Endothelial cell of umbilical vein (primary cell): ENCODE data around the gene LRP5. TPM values are rescaled to one million over a fixed set of nuclear protein-coding genes. Genes with fewer than 3 reads are reported as not detected.

Experiments
- BruUV-seq: library from RNA; stranded (reverse); fragments of 400-500 nt; replicated peaks from 2 replicates; lab custom pipeline; 2021; lab: Mats Ljungman, UMichigan
- CTCF ChIA-PET: fragments of 300-600, 350-600 bp; sonication (Branson Sonifier 250); formaldehyde crosslinking; loops from one replicate; lab custom pipeline; 2021; ENCODE audit warnings: antibody characterized with exemption, inconsistent platforms; lab: Charles Lee
- POLR2A ChIA-PET: fragments of 300-600, 350-600 bp; sonication (Branson Sonifier 250); formaldehyde crosslinking; loops from one replicate; lab custom pipeline; 2021; ENCODE audit warnings: antibody characterized with exemption, inconsistent platforms; lab: Charles Lee
- DNase-seq: peaks from one replicate; pipeline ENCODE4 v3.0.0-alpha.2; 2011; ENCODE audit warnings: low read depth, low spot score
- FAIRE-seq: peaks from 2 replicates; lab custom pipeline; 2011; peaks lifted over from hg19 to GRCh38; lab: Jason Lieb, UNC
- H2AFZ ChIP-seq: 2 replicates; pipeline ENCODE4 v1.6.0; 2012; ENCODE audit warnings: low read depth, low read length, control low read depth, inconsistent platforms
- H3K27ac ChIP-seq: 2 replicates; pipeline ENCODE4 v1.5.1; 2011; ENCODE audit warnings: low read depth, mild to moderate bottlenecking, control low read depth, low read length, moderate library complexity; ENCODE audit not compliant: insufficient read depth
- H3K27me3 ChIP-seq, 2 experiments: 2 replicates each; pipeline versions ENCODE4 v1.6.0 to v1.6.1; 2011; ENCODE audit warnings: low read length in 2 of 2, mixed read lengths in 1 of 2; ENCODE audit not compliant: control insufficient read depth in 2 of 2, insufficient read depth in 2 of 2
- H3K36me3 ChIP-seq, 2 experiments: 2 replicates in 1 of 2; 3 replicates in 1 of 2; pipeline ENCODE4 v1.5.1; 2011; ENCODE audit warnings: low read length in 2 of 2, mild to moderate bottlenecking in 1 of 2, moderate library complexity in 1 of 2; ENCODE audit not compliant: control insufficient read depth in 2 of 2, insufficient read depth in 2 of 2; ENCODE audit errors: extremely low read depth in 1 of 2
- H3K4me1 ChIP-seq: 3 replicates; pipeline ENCODE4 v1.5.1; 2011; ENCODE audit warnings: mild to moderate bottlenecking, low read length; ENCODE audit not compliant: control insufficient read depth, insufficient read depth; ENCODE audit errors: extremely low read depth
- H3K4me2 ChIP-seq: 2 replicates; pipeline ENCODE4 v1.6.1; 2011; ENCODE audit warnings: low read length, control low read depth, mixed read lengths; ENCODE audit not compliant: insufficient read depth
- H3K4me3 ChIP-seq, 3 experiments: fragments of 200-600 bp in 1 of 3; sonication (generic), shearing (Covaris generic) in 1 of 3; replicated peaks in 1 of 3; 2 replicates each; pipeline ENCODE4 v1.5.1; 2011 to 2016; ENCODE audit warnings: control low read depth in 3 of 3, low read length in 3 of 3, mild to moderate bottlenecking in 2 of 3, inconsistent platforms in 1 of 3, low read depth in 1 of 3, moderate library complexity in 1 of 3; ENCODE audit not compliant: insufficient read depth in 1 of 3
- H3K79me2 ChIP-seq: 2 replicates; pipeline ENCODE4 v1.6.0; 2012; ENCODE audit warnings: low read length, inconsistent platforms; ENCODE audit not compliant: control insufficient read depth, insufficient read depth
- H3K9ac ChIP-seq: replicated peaks from 2 replicates; pipeline ENCODE3; 2011; ENCODE audit warnings: low read length, control low read depth; ENCODE audit not compliant: insufficient read depth; ENCODE audit errors: extremely low read depth
- H3K9me1 ChIP-seq: replicated peaks from 3 replicates; pipeline ENCODE4 v1.6.0; 2011; ENCODE audit warnings: mild to moderate bottlenecking, low read length; ENCODE audit not compliant: control insufficient read depth, insufficient read depth; ENCODE audit errors: extremely low read depth
- H3K9me3 ChIP-seq: replicated peaks from 2 replicates; pipeline ENCODE4 v1.5.1; 2012; ENCODE audit warnings: low read length, inconsistent platforms; ENCODE audit not compliant: control insufficient read depth, insufficient read depth
- H4K20me1 ChIP-seq: replicated peaks from 2 replicates; pipeline ENCODE3; 2011; ENCODE audit warnings: mild to moderate bottlenecking, low read length; ENCODE audit not compliant: control insufficient read depth, insufficient read depth; ENCODE audit errors: extremely low read depth
- EZH2 ChIP-seq: IDR thresholded peaks from 2 replicates; pipeline ENCODE4 v1.6.1; 2012; ENCODE audit warnings: borderline replicate concordance, low read depth, mild to moderate bottlenecking, moderate library complexity, low read length, inconsistent platforms; ENCODE audit not compliant: severe bottlenecking
- FOS ChIP-seq: IDR thresholded peaks from 2 replicates; pipeline ENCODE4 v1.6.1; 2011; ENCODE audit warnings: mild to moderate bottlenecking, low read length, moderate library complexity, borderline replicate concordance; ENCODE audit not compliant: insufficient read depth
- GATA2 ChIP-seq: IDR thresholded peaks from 2 replicates; pipeline ENCODE4 v1.7.0; 2011; ENCODE audit warnings: low read depth, mild to moderate bottlenecking, moderate library complexity, mixed read lengths, low read length; ENCODE audit not compliant: insufficient read length, insufficient read depth
- JUN ChIP-seq: IDR thresholded peaks from 2 replicates; pipeline ENCODE4 v1.6.1; 2011; ENCODE audit warnings: borderline replicate concordance, low read depth; ENCODE audit not compliant: insufficient read length, insufficient read depth
- MYC ChIP-seq: IDR thresholded peaks from one replicate; pipeline ENCODE4 v1.6.1; 2011; ENCODE audit warnings: mild to moderate bottlenecking, low read depth, low read length
- POLR2A ChIP-seq: IDR thresholded peaks from 2 replicates; pipeline ENCODE4 v1.6.1; 2012; ENCODE audit warnings: low read depth, mild to moderate bottlenecking, control low read depth, low read length
- POLR2AphosphoS5 ChIP-seq: IDR thresholded peaks from 2 replicates; pipeline ENCODE4 v1.6.1; 2012; ENCODE audit warnings: low read depth, mild to moderate bottlenecking, control low read depth, low read length, moderate library complexity; ENCODE audit not compliant: insufficient read depth
- dilution Hi-C: fragments of 300-500 bp; cut with MboI; formaldehyde crosslinking; loops from one replicate; pipeline ENCODE4 v1.15.0; 2019; ENCODE audit warnings: low sequenced_read_pairs; ENCODE audit not compliant: extremely low pct_ligation_motif_present
- intact Hi-C: fragments of 100-400 bp; cut with micrococcal nuclease; formaldehyde crosslinking; loops from one replicate; pipeline ENCODE4 v1.10.0; 2022
- polyA plus RNA-seq, 4 experiments: library from polyadenylated mRNA; depleted of rRNA in 3 of 4; stranded (reverse) in 3 of 4; unstranded in 1 of 4; fragments of >200 nt; gene quantifications; 2 replicates each; pipeline versions ENCODE4 v1.2.1 to v1.2.3, GENCODE V29; 2011 to 2012; ENCODE audit warnings: missing spikeins in 1 of 4
- total RNA-seq: library from RNA; stranded (reverse); gene quantifications from 2 replicates; pipeline ENCODE4 v1.2.3, GENCODE V29; 2021
- TF ChIP-seq, protein P1 (sequence below): IDR thresholded peaks from 2 replicates; pipeline ENCODE4 v1.6.1; 2011; ENCODE audit not compliant: insufficient read depth, insufficient read length
- TF ChIP-seq, protein P2 (sequence below), 2 donors: IDR thresholded peaks; 1 replicate in 1 of 2; 2 replicates in 1 of 2; pipeline ENCODE4 v1.5.1; 2011; ENCODE audit warnings: low read length in 2 of 2, mild to moderate bottlenecking in 2 of 2, moderate library complexity in 2 of 2, control low read depth in 1 of 2, inconsistent platforms in 1 of 2, low read depth in 1 of 2; ENCODE audit not compliant: insufficient read depth in 1 of 2; ENCODE audit errors: extremely low read depth in 1 of 2

LRP5 gene
- total and polyA plus RNA-seq, 2 donors (not counting 3 experiments of a cell fraction or from before 2014, with no cell fraction given): 35.1 to 51.8 TPM

DNA sequence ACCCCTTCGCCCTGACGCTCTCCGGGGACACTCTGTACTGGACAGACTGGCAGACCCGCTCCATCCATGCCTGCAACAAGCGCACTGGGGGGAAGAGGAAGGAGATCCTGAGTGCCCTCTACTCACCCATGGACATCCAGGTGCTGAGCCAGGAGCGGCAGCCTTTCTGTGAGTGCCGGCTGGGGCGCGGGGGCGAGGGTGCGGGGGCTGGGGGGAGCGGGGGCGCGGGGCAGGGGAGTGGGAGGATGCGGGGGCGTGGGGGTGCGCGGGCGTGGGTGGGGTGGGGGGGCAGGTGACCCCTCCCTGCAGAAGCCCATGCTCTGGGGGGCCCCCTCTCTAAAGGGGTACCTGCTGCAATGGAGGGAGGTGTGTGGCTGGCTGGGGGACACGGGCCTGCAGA is 51.4 kb downstream of the LRP5 start:
- intact Hi-C loops (no loop called here), dilution Hi-C loops (no loop called here)
- TF ChIP-seq POLR2AphosphoS5 (no peak), FOS (no peak), POLR2A (no peak), JUN (no peak), MYC (no peak), EZH2 (no peak), GATA2 (no peak)
- TF ChIP-seq, protein P1, sequence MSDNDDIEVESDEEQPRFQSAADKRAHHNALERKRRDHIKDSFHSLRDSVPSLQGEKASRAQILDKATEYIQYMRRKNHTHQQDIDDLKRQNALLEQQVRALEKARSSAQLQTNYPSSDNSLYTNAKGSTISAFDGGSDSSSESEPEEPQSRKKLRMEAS: no peak
- TF ChIP-seq, protein P2, sequence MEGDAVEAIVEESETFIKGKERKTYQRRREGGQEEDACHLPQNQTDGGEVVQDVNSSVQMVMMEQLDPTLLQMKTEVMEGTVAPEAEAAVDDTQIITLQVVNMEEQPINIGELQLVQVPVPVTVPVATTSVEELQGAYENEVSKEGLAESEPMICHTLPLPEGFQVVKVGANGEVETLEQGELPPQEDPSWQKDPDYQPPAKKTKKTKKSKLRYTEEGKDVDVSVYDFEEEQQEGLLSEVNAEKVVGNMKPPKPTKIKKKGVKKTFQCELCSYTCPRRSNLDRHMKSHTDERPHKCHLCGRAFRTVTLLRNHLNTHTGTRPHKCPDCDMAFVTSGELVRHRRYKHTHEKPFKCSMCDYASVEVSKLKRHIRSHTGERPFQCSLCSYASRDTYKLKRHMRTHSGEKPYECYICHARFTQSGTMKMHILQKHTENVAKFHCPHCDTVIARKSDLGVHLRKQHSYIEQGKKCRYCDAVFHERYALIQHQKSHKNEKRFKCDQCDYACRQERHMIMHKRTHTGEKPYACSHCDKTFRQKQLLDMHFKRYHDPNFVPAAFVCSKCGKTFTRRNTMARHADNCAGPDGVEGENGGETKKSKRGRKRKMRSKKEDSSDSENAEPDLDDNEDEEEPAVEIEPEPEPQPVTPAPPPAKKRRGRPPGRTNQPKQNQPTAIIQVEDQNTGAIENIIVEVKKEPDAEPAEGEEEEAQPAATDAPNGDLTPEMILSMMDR (IDR thresholded peaks at IDR 0.05; ENCODE audit: extremely low read depth in 1 of 2, insufficient read depth in 1 of 2, low read depth in 1 of 2, low read length in 2 of 2): no peak
- no peak for FAIRE-seq
- no peaks in the 10 kb centered on the region for H4K20me1 ChIP-seq
- no peaks in the 10 kb centered on the region for H3K27me3 ChIP-seq
- H3K4me2 ChIP-seq: no peak overlapping the region
- no peaks in the 10 kb centered on the region for H3K9me3 ChIP-seq
- no peaks in the 10 kb centered on the region for H3K79me2 ChIP-seq
- H3K9me1 ChIP-seq: no peaks in the 10 kb centered on the region
- no peak overlapping the region for H3K4me3 ChIP-seq
- CTCF ChIA-PET: no interaction called here
- BruUV-seq: no TSS peak
- no peak for DNase-seq
- no peak overlapping the region for H2AFZ ChIP-seq
- H3K27ac ChIP-seq: no peak overlapping the region
- H3K9ac ChIP-seq: no peak overlapping the region
- H3K36me3 ChIP-seq: peaks cover 6 to 22% of the 10 kb centered on the region in 2 experiments
- H3K4me1 ChIP-seq: no peaks in the 10 kb centered on the region
- POLR2A ChIA-PET: no interaction called here
